ENCODE results near the gene CD2.

Gene CD2

GRCh38 chr1:116760996-116761665, 6.9 kb downstream of the CD2 start:
- DNase-seq (ENCODE audit: low read depth in 2 of 2): no peak

GRCh38 chr1:116762281-116762680, 8.1 kb downstream of the CD2 start:
- DNase-seq (ENCODE audit: low read depth in 2 of 2): no peak

GRCh38 chr1:116762781-116763115, 8.5 kb downstream of the CD2 start:
- DNase-seq (ENCODE audit: low read depth in 2 of 2): no peak

- no peak for DNase-seq (ENCODE audit: low read depth in 2 of 2)
Measured at GRCh38 chr1:116763116-116763786, 9.0 kb downstream of the CD2 start.

- no peak for DNase-seq (ENCODE audit: low read depth in 2 of 2)
Measured at GRCh38 chr1:116763787-116764465, 9.7 kb downstream of the CD2 start.

- DNase-seq (ENCODE audit: low read depth in 2 of 2): no peak
Measured at GRCh38 chr1:116764466-116764898, 10.3 kb downstream of the CD2 start.

GRCh38 chr1:116764906-116765862, 11.0 kb downstream of the CD2 start:
- no peak for DNase-seq (ENCODE audit: low read depth in 2 of 2)

GRCh38 chr1:116765962-116766361, 11.7 kb downstream of the CD2 start:
- DNase-seq (ENCODE audit: low read depth in 2 of 2): no peak

GRCh38 chr1:116766616-116767469, 12.6 kb downstream of the CD2 start:
- DNase-seq (ENCODE audit: low read depth in 2 of 2): no peak

- DNase-seq (ENCODE audit: low read depth in 2 of 2): no peak
Measured at GRCh38 chr1:116767782-116768382, 13.7 kb downstream of the CD2 start.

- DNase-seq (ENCODE audit: low read depth in 2 of 2): no peak
Measured at GRCh38 chr1:116768416-116769103, 14.3 kb downstream of the CD2 start.

GRCh38 chr1:116769104-116769452, 14.8 kb downstream of the CD2 start:
- no peak for DNase-seq (ENCODE audit: low read depth in 2 of 2)

- peak; percentile 43 to 72 for DNase-seq (ENCODE audit: low read depth in 2 of 2)
Measured at GRCh38 chr1:116769561-116769977, 15.3 kb downstream of the CD2 start.

GRCh38 chr1:116769994-116770393, 15.8 kb downstream of the CD2 start:
- DNase-seq (ENCODE audit: low read depth in 2 of 2): no peak

GRCh38 chr1:116770625-116771024, 16.4 kb downstream of the CD2 start:
- no peak for DNase-seq (ENCODE audit: low read depth in 2 of 2)

GRCh38 chr1:116771997-116772647, 17.9 kb downstream of the CD2 start:
- no peak for DNase-seq (ENCODE audit: low read depth in 2 of 2)

- no peak for DNase-seq (ENCODE audit: low read depth in 2 of 2)
Measured at GRCh38 chr1:116772648-116773045, 18.4 kb downstream of the CD2 start.

- DNase-seq (ENCODE audit: low read depth in 2 of 2): no peak
Measured at GRCh38 chr1:116775116-116775752, 21.0 kb downstream of the CD2 start.
